DMS53 (cell line): ENCODE measurements around the gene GZF1.
A peak's percentile ranks its signal among the peaks of the same experiment; 100 is the strongest.

Source experiments
- DNase-seq: peaks from one replicate; lab custom pipeline; 2025; lab: John Stamatoyannopoulos, UW

The GZF1 gene

GRCh38 chr20:23361476-23362391 is at the start of gene GZF1:
TSS of gene GZF1 (plus strand) at chr20:23362182. CDS start at chr20:23364384, 2,202 bp downstream.
- DNase-seq: peak; percentile 99

- no peak for DNase-seq
Observed at GRCh38 chr20:23313271-23313670, 48.7 kb upstream of the GZF1 start.

GRCh38 chr20:23314699-23315098 is 47.3 kb upstream of the GZF1 start:
- DNase-seq: no peak

- no peak for DNase-seq
Observed at GRCh38 chr20:23315099-23315498, 46.9 kb upstream of the GZF1 start.

- DNase-seq: no peak
Observed at GRCh38 chr20:23316626-23317025, 45.4 kb upstream of the GZF1 start.

- no peak for DNase-seq
Observed at GRCh38 chr20:23317081-23317480, 44.9 kb upstream of the GZF1 start.

- no peak for DNase-seq
Observed at GRCh38 chr20:23318347-23318746, 43.6 kb upstream of the GZF1 start.

GRCh38 chr20:23320317-23320716 is 41.7 kb upstream of the GZF1 start:
- peak; percentile 44 for DNase-seq

GRCh38 chr20:23325107-23325506 is 36.9 kb upstream of the GZF1 start:
- DNase-seq: no peak

GRCh38 chr20:23326774-23327173 is 35.2 kb upstream of the GZF1 start:
- no peak for DNase-seq

- no peak for DNase-seq
Observed at GRCh38 chr20:23327617-23328333, 34.2 kb upstream of the GZF1 start.

GRCh38 chr20:23331450-23332350 is 30.3 kb upstream of the GZF1 start:
- DNase-seq: no peak

- DNase-seq: no peak
Observed at GRCh38 chr20:23332467-23332866, 29.5 kb upstream of the GZF1 start.

- DNase-seq: no peak
Observed at GRCh38 chr20:23334111-23334510, 27.9 kb upstream of the GZF1 start.

- DNase-seq: no peak
Observed at GRCh38 chr20:23335521-23335920, 26.5 kb upstream of the GZF1 start.

- DNase-seq: no peak
Observed at GRCh38 chr20:23336476-23336875, 25.5 kb upstream of the GZF1 start.

- no peak for DNase-seq
Observed at GRCh38 chr20:23337312-23337711, 24.7 kb upstream of the GZF1 start.

- no peak for DNase-seq
Observed at GRCh38 chr20:23339986-23340385, 22.0 kb upstream of the GZF1 start.

- peak; percentile 75 for DNase-seq
Observed at GRCh38 chr20:23340524-23340923, 21.5 kb upstream of the GZF1 start.

GRCh38 chr20:23341073-23341472 is 20.9 kb upstream of the GZF1 start:
- DNase-seq: no peak

GRCh38 chr20:23343590-23343989 is 18.4 kb upstream of the GZF1 start:
- DNase-seq: no peak

GRCh38 chr20:23344336-23344735 is 17.6 kb upstream of the GZF1 start:
- no peak for DNase-seq
